ENCODE results near the gene CCDC88A. TPM values are rescaled to one million over a fixed set of nuclear protein-coding genes. Genes with fewer than 3 reads are reported as not detected.

CCDC88A gene
- total RNA-seq, 2 experiments from 2014 or later, result 109 to 110 TPM

DNA sequence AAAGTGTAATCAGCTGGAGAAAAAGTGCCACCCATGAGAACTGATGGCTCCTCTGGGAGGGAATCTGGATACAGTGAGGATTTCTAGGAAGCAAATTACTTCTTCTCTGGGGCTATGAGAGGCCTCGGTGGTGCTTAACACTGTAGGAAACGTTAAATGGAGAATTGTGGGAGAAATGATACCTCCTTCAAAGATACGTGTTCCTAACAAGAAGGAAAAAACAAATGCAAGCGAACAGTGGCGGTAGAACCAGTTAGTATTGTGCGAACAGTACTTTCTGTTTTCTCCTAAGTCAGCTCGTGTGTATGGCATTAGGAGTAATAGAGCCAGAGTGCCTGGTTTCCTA, 150.0 kb downstream of the CCDC88A start:
- intact Hi-C loops (cut with micrococcal nuclease; ENCODE audit: unreplicated experiment), result loop anchor here (1.0 kb wide), 2 partner anchors 151 to 348 kb away; partner anchors contain the start of gene PPP4R3B
- Histone ChIP-seq H3K9me2 (ENCODE audit: insufficient read depth, low read length) (no peaks in the 10 kb centered on the region), H3K9me3 (ENCODE audit: low read length) (no peaks in the 10 kb centered on the region), H3K27ac (ENCODE audit: low read depth, low read length, poor library complexity, severe bottlenecking) (peak overlapping the region; percentile 66), H4K20me1 (ENCODE audit: insufficient read depth, low read length) (no peaks in the 10 kb centered on the region), H3K79me2 (ENCODE audit: insufficient read depth, low read depth, low read length) (peaks cover 10% of the 10 kb centered on the region; the same call in 1 of the 2 replicates), H3K4me1 (ENCODE audit: insufficient read depth, low read length, poor library complexity, severe bottlenecking) (peaks cover 9% of the 10 kb centered on the region), H3K4me3 (ENCODE audit: low read depth, low read length, poor library complexity, severe bottlenecking) (peak overlapping the region; percentile 85), H3K36me3 (ENCODE audit: insufficient read depth, low read length) (peaks cover 22% of the 10 kb centered on the region), H2AFZ (ENCODE audit: low read length) (peak overlapping the region; percentile 93), H3K4me2 (ENCODE audit: low read length) (peak overlapping the region; percentile 78)
- no peak for TF ChIP-seq EZH2phosphoT487 (IDR thresholded peaks at IDR 0.05; ENCODE audit: borderline replicate concordance, low read depth, low read length)
- TF ChIP-seq, protein P1, sequence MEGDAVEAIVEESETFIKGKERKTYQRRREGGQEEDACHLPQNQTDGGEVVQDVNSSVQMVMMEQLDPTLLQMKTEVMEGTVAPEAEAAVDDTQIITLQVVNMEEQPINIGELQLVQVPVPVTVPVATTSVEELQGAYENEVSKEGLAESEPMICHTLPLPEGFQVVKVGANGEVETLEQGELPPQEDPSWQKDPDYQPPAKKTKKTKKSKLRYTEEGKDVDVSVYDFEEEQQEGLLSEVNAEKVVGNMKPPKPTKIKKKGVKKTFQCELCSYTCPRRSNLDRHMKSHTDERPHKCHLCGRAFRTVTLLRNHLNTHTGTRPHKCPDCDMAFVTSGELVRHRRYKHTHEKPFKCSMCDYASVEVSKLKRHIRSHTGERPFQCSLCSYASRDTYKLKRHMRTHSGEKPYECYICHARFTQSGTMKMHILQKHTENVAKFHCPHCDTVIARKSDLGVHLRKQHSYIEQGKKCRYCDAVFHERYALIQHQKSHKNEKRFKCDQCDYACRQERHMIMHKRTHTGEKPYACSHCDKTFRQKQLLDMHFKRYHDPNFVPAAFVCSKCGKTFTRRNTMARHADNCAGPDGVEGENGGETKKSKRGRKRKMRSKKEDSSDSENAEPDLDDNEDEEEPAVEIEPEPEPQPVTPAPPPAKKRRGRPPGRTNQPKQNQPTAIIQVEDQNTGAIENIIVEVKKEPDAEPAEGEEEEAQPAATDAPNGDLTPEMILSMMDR (conservative IDR thresholded peaks at IDR 0.05; ENCODE audit: low read length), result no peak
- BruUV-seq (replicated peaks), result TSS peak; percentile 97
- peak; percentile 9 for DNase-seq (ENCODE audit: low spot score)
- ChIA-PET CTCF (ENCODE audit: unreplicated experiment) (interaction anchor here (0.9 kb wide), 2 partner anchors 8 to 16 kb away, joined by 3 read pairs; no protein-coding TSS in a partner anchor), POLR2A (interaction anchor here (0.5 to 1.5 kb wide), 7 partner anchors 12 to 1487 kb away, joined by 3 to 9 read pairs (median 4); no protein-coding TSS in a partner anchor)

DNA sequence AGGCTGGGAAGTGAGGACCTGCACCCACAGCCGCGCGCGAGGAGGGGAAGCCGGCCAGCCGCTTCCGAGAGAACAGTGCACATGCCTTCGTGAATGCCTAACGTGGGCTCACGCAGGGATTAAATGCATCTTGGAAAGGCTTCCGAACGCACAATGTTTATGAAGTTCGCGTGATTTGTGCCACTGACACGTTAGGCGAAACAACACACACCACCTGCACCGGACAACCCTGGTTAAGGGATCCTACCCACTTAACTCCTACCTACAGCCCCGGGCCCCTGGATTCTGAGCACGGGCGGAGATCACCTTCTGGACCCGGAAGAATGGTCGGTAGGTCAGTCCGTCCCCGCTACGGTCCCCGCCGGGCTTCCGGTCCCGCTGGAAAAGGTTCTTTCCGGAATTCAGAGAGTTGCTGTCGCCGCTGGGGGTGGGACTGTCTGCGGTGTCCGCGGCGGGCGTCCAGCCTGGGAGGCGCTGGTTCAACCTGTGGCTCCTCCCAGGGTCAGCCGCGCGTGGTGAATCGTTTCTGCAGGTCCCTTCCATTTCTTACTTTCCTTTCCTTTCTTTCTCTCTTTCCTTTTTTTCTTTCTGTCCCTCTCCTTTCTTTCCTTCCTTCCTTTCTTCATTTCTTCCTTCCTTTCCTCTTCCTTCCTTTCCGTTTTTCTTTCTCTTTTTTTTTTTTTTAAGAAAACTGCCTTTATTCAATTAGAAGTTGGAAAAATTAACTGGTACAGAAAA, 150.6 kb downstream of the CCDC88A start, which contains the start of gene MTIF2:
TSS of gene MTIF2 (minus strand) at position 325 of the 738 bp plus-strand sequence. CDS start 5,373 bp downstream, outside the sequence.
- no peaks in the 10 kb centered on the region for H4K20me1 ChIP-seq (ENCODE audit: insufficient read depth, low read length)
- H3K4me1 ChIP-seq (ENCODE audit: insufficient read depth, low read length, poor library complexity, severe bottlenecking), result peaks cover 9% of the 10 kb centered on the region
- no peaks in the 10 kb centered on the region for H3K9me3 ChIP-seq (ENCODE audit: low read length)
- ChIA-PET POLR2A (interaction anchor here (0.5 to 1.5 kb wide), 9 partner anchors 12 to 1486 kb away, joined by 3 to 9 read pairs (median 4); no protein-coding TSS in a partner anchor), CTCF (ENCODE audit: unreplicated experiment) (interaction anchor here (0.9 kb wide), 2 partner anchors 9 to 16 kb away, joined by 3 read pairs; no protein-coding TSS in a partner anchor)
- H3K4me3 ChIP-seq (ENCODE audit: low read depth, low read length, poor library complexity, severe bottlenecking), result peak within 1 kb of the TSS; percentile 85
- peak; percentile 93 for DNase-seq (ENCODE audit: low spot score)
- no TSS peak for BruUV-seq (replicated peaks)
- peak within 1 kb of the TSS; percentile 78 for H3K4me2 ChIP-seq (ENCODE audit: low read length)
- intact Hi-C loops (cut with micrococcal nuclease; ENCODE audit: unreplicated experiment), result loop anchor here (1.0 kb wide), 2 partner anchors 151 to 348 kb away; partner anchors contain the start of gene PPP4R3B
- TF ChIP-seq, protein P1 (conservative IDR thresholded peaks at IDR 0.05; ENCODE audit: low read length), result 0 out of 2 replicates have a peak, but pooled peaks have one; percentile 25
- TF ChIP-seq EZH2phosphoT487 (IDR thresholded peaks at IDR 0.05; ENCODE audit: borderline replicate concordance, low read depth, low read length), result no peak
- H3K36me3 ChIP-seq (ENCODE audit: insufficient read depth, low read length), result peaks cover 27% of the 10 kb centered on the region
- H2AFZ ChIP-seq (ENCODE audit: low read length), result peak within 1 kb of the TSS; percentile 93
- peaks cover 10% of the 10 kb centered on the region; the same call in 1 of the 2 replicates for H3K79me2 ChIP-seq (ENCODE audit: insufficient read depth, low read depth, low read length)
- H3K27ac ChIP-seq (ENCODE audit: low read depth, low read length, poor library complexity, severe bottlenecking), result peak within 1 kb of the TSS; percentile 66
- no peaks in the 10 kb centered on the region for H3K9me2 ChIP-seq (ENCODE audit: insufficient read depth, low read length)
